ENCODE results near the gene AGAP1. TPM values are rescaled to one million over a fixed set of nuclear protein-coding genes. Genes with fewer than 3 reads are reported as not detected.

The AGAP1 gene
- total and polyA plus RNA-seq, 4 donors = 2.0 to 8.5 (median 5.4) TPM

DNA sequence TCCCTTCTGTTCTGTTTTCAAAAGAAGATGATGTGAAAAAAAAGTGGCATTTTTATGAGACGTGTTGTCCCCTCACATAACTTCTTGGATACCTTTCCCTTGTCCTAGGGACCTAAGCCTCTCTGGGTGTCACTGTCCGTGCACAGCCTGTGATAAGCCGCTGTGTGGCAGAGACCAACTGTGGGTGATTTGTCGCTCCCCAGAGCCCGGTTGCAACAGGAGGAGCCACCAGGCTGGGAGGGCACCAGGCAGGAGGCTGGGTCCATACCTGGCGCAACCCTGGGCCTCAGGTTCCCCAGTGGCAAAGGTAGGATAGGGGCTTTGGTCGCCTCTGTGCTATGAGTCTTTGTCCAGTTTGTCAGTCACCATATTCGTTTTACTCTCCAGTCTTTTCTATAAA is 82.1 kb downstream of the AGAP1 start:
- whole genome bisulfite sequencing = 82% methylated on average over 8 of the region's 8 CpGs
- no peaks in the 10 kb centered on the region for H3K9me3 ChIP-seq (ENCODE audit: control insufficient read depth in 4 of 4, low read length in 3 of 4)
- DNase-seq (ENCODE audit: low spot score) = no peak
- TF ChIP-seq ZBTB33 (IDR thresholded peaks at IDR 0.05) (no peak), MAX (IDR thresholded peaks at IDR 0.05) (no peak)
- H3K27ac ChIP-seq (ENCODE audit: low read depth in 1 of 2, low read length in 2 of 2) = no peak overlapping the region
- H3K36me3 ChIP-seq (ENCODE audit: control insufficient read depth in 4 of 4, insufficient read depth in 3 of 4, low read depth in 1 of 4, low read length in 3 of 4) = no peaks in the 10 kb centered on the region
- peaks cover 0 to 10% (median 0%) of the 10 kb centered on the region in 4 donors for H3K4me1 ChIP-seq (ENCODE audit: control insufficient read depth in 4 of 4, insufficient read depth in 4 of 4, low read length in 3 of 4)
- H3K27me3 ChIP-seq (ENCODE audit: control insufficient read depth in 4 of 4, insufficient read depth in 4 of 4, low read length in 3 of 4) = no peaks in the 10 kb centered on the region
- H3K4me3 ChIP-seq (ENCODE audit: low read depth in 1 of 3, low read length in 3 of 3) = no peak overlapping the region
- H3K9ac ChIP-seq (ENCODE audit: low read depth in 1 of 2, low read length in 2 of 2) = no peak overlapping the region

- Histone ChIP-seq H3K4me3 (ENCODE audit: low read depth in 1 of 3, low read length in 3 of 3) (no peak overlapping the region), H3K27ac (ENCODE audit: low read depth in 1 of 2, low read length in 2 of 2) (no peak overlapping the region), H3K9ac (ENCODE audit: low read depth in 1 of 2, low read length in 2 of 2) (no peak overlapping the region), H3K4me1 (ENCODE audit: control insufficient read depth in 4 of 4, insufficient read depth in 4 of 4, low read length in 3 of 4) (peaks cover 0 to 10% (median 0%) of the 10 kb centered on the region in 4 donors), H3K9me3 (ENCODE audit: control insufficient read depth in 4 of 4, low read length in 3 of 4) (no peaks in the 10 kb centered on the region), H3K36me3 (ENCODE audit: control insufficient read depth in 4 of 4, insufficient read depth in 3 of 4, low read depth in 1 of 4, low read length in 3 of 4) (no peaks in the 10 kb centered on the region), H3K27me3 (ENCODE audit: control insufficient read depth in 4 of 4, insufficient read depth in 4 of 4, low read length in 3 of 4) (no peaks in the 10 kb centered on the region)
- 93% methylated on average over 11 of the region's 11 CpGs for WGBS
- TF ChIP-seq SP1 (IDR thresholded peaks at IDR 0.05) (no peak), JUND (IDR thresholded peaks at IDR 0.05) (no peak), EGR1 (IDR thresholded peaks at IDR 0.05; ENCODE audit: low read depth in 2 of 2) (no peak), FOXA2 (IDR thresholded peaks at IDR 0.05) (no peak), HNF4G (IDR thresholded peaks at IDR 0.05) (no peak), ATF3 (IDR thresholded peaks at IDR 0.05) (no peak), ZBTB33 (IDR thresholded peaks at IDR 0.05) (no peak), MAX (IDR thresholded peaks at IDR 0.05) (no peak), YY1 (IDR thresholded peaks at IDR 0.05) (no peak), FOXA1 (IDR thresholded peaks at IDR 0.05) (no peak), RXRA (IDR thresholded peaks at IDR 0.05) (no peak), NR2F2 (IDR thresholded peaks at IDR 0.05) (no peak), GABPA (IDR thresholded peaks at IDR 0.05 in 1 of 2, conservative IDR thresholded peaks at IDR 0.05 in 1 of 2) (no peak), RAD21 (IDR thresholded peaks at IDR 0.05) (no peak), HNF4A (conservative IDR thresholded peaks at IDR 0.05) (no peak)
- TF ChIP-seq, protein P1, sequence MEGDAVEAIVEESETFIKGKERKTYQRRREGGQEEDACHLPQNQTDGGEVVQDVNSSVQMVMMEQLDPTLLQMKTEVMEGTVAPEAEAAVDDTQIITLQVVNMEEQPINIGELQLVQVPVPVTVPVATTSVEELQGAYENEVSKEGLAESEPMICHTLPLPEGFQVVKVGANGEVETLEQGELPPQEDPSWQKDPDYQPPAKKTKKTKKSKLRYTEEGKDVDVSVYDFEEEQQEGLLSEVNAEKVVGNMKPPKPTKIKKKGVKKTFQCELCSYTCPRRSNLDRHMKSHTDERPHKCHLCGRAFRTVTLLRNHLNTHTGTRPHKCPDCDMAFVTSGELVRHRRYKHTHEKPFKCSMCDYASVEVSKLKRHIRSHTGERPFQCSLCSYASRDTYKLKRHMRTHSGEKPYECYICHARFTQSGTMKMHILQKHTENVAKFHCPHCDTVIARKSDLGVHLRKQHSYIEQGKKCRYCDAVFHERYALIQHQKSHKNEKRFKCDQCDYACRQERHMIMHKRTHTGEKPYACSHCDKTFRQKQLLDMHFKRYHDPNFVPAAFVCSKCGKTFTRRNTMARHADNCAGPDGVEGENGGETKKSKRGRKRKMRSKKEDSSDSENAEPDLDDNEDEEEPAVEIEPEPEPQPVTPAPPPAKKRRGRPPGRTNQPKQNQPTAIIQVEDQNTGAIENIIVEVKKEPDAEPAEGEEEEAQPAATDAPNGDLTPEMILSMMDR (IDR thresholded peaks at IDR 0.05; ENCODE audit: low read depth, low read length, missing input control) = no peak
- TF ChIP-seq, protein P2, sequence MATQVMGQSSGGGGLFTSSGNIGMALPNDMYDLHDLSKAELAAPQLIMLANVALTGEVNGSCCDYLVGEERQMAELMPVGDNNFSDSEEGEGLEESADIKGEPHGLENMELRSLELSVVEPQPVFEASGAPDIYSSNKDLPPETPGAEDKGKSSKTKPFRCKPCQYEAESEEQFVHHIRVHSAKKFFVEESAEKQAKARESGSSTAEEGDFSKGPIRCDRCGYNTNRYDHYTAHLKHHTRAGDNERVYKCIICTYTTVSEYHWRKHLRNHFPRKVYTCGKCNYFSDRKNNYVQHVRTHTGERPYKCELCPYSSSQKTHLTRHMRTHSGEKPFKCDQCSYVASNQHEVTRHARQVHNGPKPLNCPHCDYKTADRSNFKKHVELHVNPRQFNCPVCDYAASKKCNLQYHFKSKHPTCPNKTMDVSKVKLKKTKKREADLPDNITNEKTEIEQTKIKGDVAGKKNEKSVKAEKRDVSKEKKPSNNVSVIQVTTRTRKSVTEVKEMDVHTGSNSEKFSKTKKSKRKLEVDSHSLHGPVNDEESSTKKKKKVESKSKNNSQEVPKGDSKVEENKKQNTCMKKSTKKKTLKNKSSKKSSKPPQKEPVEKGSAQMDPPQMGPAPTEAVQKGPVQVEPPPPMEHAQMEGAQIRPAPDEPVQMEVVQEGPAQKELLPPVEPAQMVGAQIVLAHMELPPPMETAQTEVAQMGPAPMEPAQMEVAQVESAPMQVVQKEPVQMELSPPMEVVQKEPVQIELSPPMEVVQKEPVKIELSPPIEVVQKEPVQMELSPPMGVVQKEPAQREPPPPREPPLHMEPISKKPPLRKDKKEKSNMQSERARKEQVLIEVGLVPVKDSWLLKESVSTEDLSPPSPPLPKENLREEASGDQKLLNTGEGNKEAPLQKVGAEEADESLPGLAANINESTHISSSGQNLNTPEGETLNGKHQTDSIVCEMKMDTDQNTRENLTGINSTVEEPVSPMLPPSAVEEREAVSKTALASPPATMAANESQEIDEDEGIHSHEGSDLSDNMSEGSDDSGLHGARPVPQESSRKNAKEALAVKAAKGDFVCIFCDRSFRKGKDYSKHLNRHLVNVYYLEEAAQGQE (IDR thresholded peaks at IDR 0.05) = no peak
- DNase-seq (ENCODE audit: low spot score) = no peak
Measured at GRCh38 chr2:235576337-235576910, 82.6 kb downstream of the AGAP1 start.

All from liver (tissue), 9 donors.